ENCODE results near the gene KLHL1. TPM values are rescaled to one million over a fixed set of nuclear protein-coding genes. Genes with fewer than 3 reads are reported as not detected.

The KLHL1 gene
- total RNA-seq, 5 donors from 2014 or later (not counting 1 experiment from before 2014, with no cell fraction given): not detected

- 87% methylated on average over 8 of the region's 11 CpGs for WGBS (ENCODE audit: insufficient coverage)
- Histone ChIP-seq H3K4me3 (ENCODE audit: control insufficient read depth in 1 of 2, extremely low read depth in 1 of 2, low read length in 1 of 2) (no peak overlapping the region), H3K27ac (ENCODE audit: low read length) (no peak overlapping the region), H3K4me1 (ENCODE audit: control insufficient read depth in 1 of 2, extremely low read depth in 1 of 2, insufficient read depth in 2 of 2, low read length in 2 of 2) (no peaks in the 10 kb centered on the region), H3K9me3 (no peaks in the 10 kb centered on the region), H3K36me3 (ENCODE audit: control insufficient read depth in 2 of 2, extremely low read depth in 1 of 2, insufficient read depth in 1 of 2, low read length in 1 of 2) (no peaks in the 10 kb centered on the region), H3K27me3 (replicated peaks in 1 of 2; ENCODE audit: control insufficient read depth in 2 of 2, extremely low read depth in 1 of 2, insufficient read depth in 2 of 2, low read length in 1 of 2) (no peaks in the 10 kb centered on the region)
- Mint-ChIP-seq H3K27ac (no peak overlapping the region), H3K4me3 (no peak overlapping the region), H3K36me3 (no peaks in the 10 kb centered on the region), H3K4me1 (no peaks in the 10 kb centered on the region), H3K27me3 (no peaks in the 10 kb centered on the region), H3K9me3 (peaks cover 10 to 15% (median 11%) of the 10 kb centered on the region in 3 donors)
- ATAC-seq (replicated peaks in 1 of 4) (no peak), DNase-seq (no peak)
- CTCF ChIA-PET: no interaction called here
- POLR2A ChIA-PET: no interaction called here
Measured at GRCh38 chr13:69737129-69737935, 370.9 kb downstream of the KLHL1 start.

GRCh38 chr13:69721631-69722030 lies 386.6 kb downstream of the KLHL1 start:
- Mint-ChIP-seq H3K27me3 (no peaks in the 10 kb centered on the region), H3K36me3 (no peaks in the 10 kb centered on the region), H3K27ac (no peak overlapping the region), H3K4me1 (no peaks in the 10 kb centered on the region), H3K4me3 (no peak overlapping the region), H3K9me3 (peaks cover 5 to 25% (median 15%) of the 10 kb centered on the region in 3 donors)
- ChIA-PET POLR2A (interaction anchor here in 1 of 2 donors (0.6 kb wide), 1 partner anchor 36 kb away, joined by 5 read pairs; no protein-coding TSS in a partner anchor), CTCF (no interaction called here)
- no peak for ATAC-seq (replicated peaks in 1 of 4)
- no CpG with 5 or more reads among the region's 1 CpG for WGBS (ENCODE audit: insufficient coverage)
- Histone ChIP-seq H3K27me3 (replicated peaks in 1 of 2; ENCODE audit: control insufficient read depth in 2 of 2, extremely low read depth in 1 of 2, insufficient read depth in 2 of 2, low read length in 1 of 2) (no peaks in the 10 kb centered on the region), H3K9me3 (peaks cover 3% of the 10 kb centered on the region), H3K27ac (ENCODE audit: low read length) (no peak overlapping the region), H3K4me1 (ENCODE audit: control insufficient read depth in 1 of 2, extremely low read depth in 1 of 2, insufficient read depth in 2 of 2, low read length in 2 of 2) (no peaks in the 10 kb centered on the region), H3K4me3 (ENCODE audit: control insufficient read depth in 1 of 2, extremely low read depth in 1 of 2, low read length in 1 of 2) (no peak overlapping the region), H3K36me3 (ENCODE audit: control insufficient read depth in 2 of 2, extremely low read depth in 1 of 2, insufficient read depth in 1 of 2, low read length in 1 of 2) (no peaks in the 10 kb centered on the region)
- DNase-seq: no peak

- no peak overlapping the region for H3K4me3 ChIP-seq (ENCODE audit: control insufficient read depth in 1 of 2, extremely low read depth in 1 of 2, low read length in 1 of 2)
- ATAC-seq (replicated peaks in 1 of 4) (no peak), DNase-seq (no peak)
- H3K27ac ChIP-seq (ENCODE audit: low read length): no peak overlapping the region
- no peaks in the 10 kb centered on the region for H3K36me3 ChIP-seq (ENCODE audit: control insufficient read depth in 2 of 2, extremely low read depth in 1 of 2, insufficient read depth in 1 of 2, low read length in 1 of 2)
- Mint-ChIP-seq H3K27me3 (no peaks in the 10 kb centered on the region), H3K27ac (no peak overlapping the region), H3K9me3 (peaks cover 5 to 24% (median 14%) of the 10 kb centered on the region in 3 donors), H3K36me3 (no peaks in the 10 kb centered on the region), H3K4me1 (no peaks in the 10 kb centered on the region), H3K4me3 (no peak overlapping the region)
- ChIA-PET CTCF (no interaction called here), POLR2A (no interaction called here)
- H3K27me3 ChIP-seq (replicated peaks in 1 of 2; ENCODE audit: control insufficient read depth in 2 of 2, extremely low read depth in 1 of 2, insufficient read depth in 2 of 2, low read length in 1 of 2): no peaks in the 10 kb centered on the region
- H3K9me3 ChIP-seq: no peaks in the 10 kb centered on the region
- no peaks in the 10 kb centered on the region for H3K4me1 ChIP-seq (ENCODE audit: control insufficient read depth in 1 of 2, extremely low read depth in 1 of 2, insufficient read depth in 2 of 2, low read length in 2 of 2)
Measured at GRCh38 chr13:69720278-69720983, 387.8 kb downstream of the KLHL1 start.

- no peaks in the 10 kb centered on the region for H3K9me3 ChIP-seq
- Mint-ChIP-seq H3K9me3 (peaks cover 0 to 13% (median 5%) of the 10 kb centered on the region in 3 donors), H3K4me1 (no peaks in the 10 kb centered on the region), H3K4me3 (no peak overlapping the region), H3K36me3 (no peaks in the 10 kb centered on the region), H3K27ac (no peak overlapping the region), H3K27me3 (no peaks in the 10 kb centered on the region)
- no peaks in the 10 kb centered on the region for H3K36me3 ChIP-seq (ENCODE audit: control insufficient read depth in 2 of 2, extremely low read depth in 1 of 2, insufficient read depth in 1 of 2, low read length in 1 of 2)
- H3K27ac ChIP-seq (ENCODE audit: low read length): no peak overlapping the region
- no peak overlapping the region for H3K4me3 ChIP-seq (ENCODE audit: control insufficient read depth in 1 of 2, extremely low read depth in 1 of 2, low read length in 1 of 2)
- no peaks in the 10 kb centered on the region for H3K4me1 ChIP-seq (ENCODE audit: control insufficient read depth in 1 of 2, extremely low read depth in 1 of 2, insufficient read depth in 2 of 2, low read length in 2 of 2)
- CTCF ChIA-PET: no interaction called here
- no peak for DNase-seq
- no peaks in the 10 kb centered on the region for H3K27me3 ChIP-seq (replicated peaks in 1 of 2; ENCODE audit: control insufficient read depth in 2 of 2, extremely low read depth in 1 of 2, insufficient read depth in 2 of 2, low read length in 1 of 2)
- ATAC-seq (replicated peaks in 1 of 4): no peak
- POLR2A ChIA-PET: no interaction called here
Measured at GRCh38 chr13:69706807-69707206, 401.4 kb downstream of the KLHL1 start.

GRCh38 chr13:69704311-69704710 lies 403.9 kb downstream of the KLHL1 start:
- H3K9me3 Mint-ChIP-seq: peaks cover 5 to 12% (median 8%) of the 10 kb centered on the region in 3 donors
- no peak for ATAC-seq (replicated peaks in 1 of 4)

GRCh38 chr13:69690999-69691398 lies 417.3 kb downstream of the KLHL1 start:
- CTCF ChIA-PET: no interaction called here
- H3K9me3 ChIP-seq: no peaks in the 10 kb centered on the region
- no peaks in the 10 kb centered on the region for H3K27me3 Mint-ChIP-seq
- H3K4me3 ChIP-seq (ENCODE audit: control insufficient read depth in 1 of 2, extremely low read depth in 1 of 2, low read length in 1 of 2): no peak overlapping the region
- H3K4me1 ChIP-seq (ENCODE audit: control insufficient read depth in 1 of 2, extremely low read depth in 1 of 2, insufficient read depth in 2 of 2, low read length in 2 of 2): no peaks in the 10 kb centered on the region
- no peaks in the 10 kb centered on the region for H3K36me3 ChIP-seq (ENCODE audit: control insufficient read depth in 2 of 2, extremely low read depth in 1 of 2, insufficient read depth in 1 of 2, low read length in 1 of 2)
- H3K27me3 ChIP-seq (replicated peaks in 1 of 2; ENCODE audit: control insufficient read depth in 2 of 2, extremely low read depth in 1 of 2, insufficient read depth in 2 of 2, low read length in 1 of 2): no peaks in the 10 kb centered on the region
- H3K4me3 Mint-ChIP-seq: no peak overlapping the region
- no peak for DNase-seq
- no peak overlapping the region for H3K27ac Mint-ChIP-seq
- ATAC-seq (replicated peaks in 1 of 4): no peak
- no CpG with 5 or more reads among the region's 3 CpGs for WGBS (ENCODE audit: insufficient coverage)
- POLR2A ChIA-PET: no interaction called here
- H3K9me3 Mint-ChIP-seq: peaks cover 0 to 5% (median 4%) of the 10 kb centered on the region in 3 donors
- H3K27ac ChIP-seq (ENCODE audit: low read length): no peak overlapping the region
- no peaks in the 10 kb centered on the region for H3K36me3 Mint-ChIP-seq
- no peaks in the 10 kb centered on the region for H3K4me1 Mint-ChIP-seq

More at GRCh38 chr13:69704311-69704710, 403.9 kb downstream of the KLHL1 start:
- Mint-ChIP-seq H3K27ac (no peak overlapping the region), H3K4me3 (no peak overlapping the region), H3K4me1 (no peaks in the 10 kb centered on the region), H3K36me3 (no peaks in the 10 kb centered on the region), H3K27me3 (no peaks in the 10 kb centered on the region)
- H3K27ac ChIP-seq (ENCODE audit: low read length): no peak overlapping the region
- no peaks in the 10 kb centered on the region for H3K9me3 ChIP-seq
- H3K36me3 ChIP-seq (ENCODE audit: control insufficient read depth in 2 of 2, extremely low read depth in 1 of 2, insufficient read depth in 1 of 2, low read length in 1 of 2): no peaks in the 10 kb centered on the region
- ChIA-PET POLR2A (no interaction called here), CTCF (no interaction called here)
- WGBS (ENCODE audit: insufficient coverage): 75% methylated on average over 1 of the region's 1 CpG
- no peaks in the 10 kb centered on the region for H3K4me1 ChIP-seq (ENCODE audit: control insufficient read depth in 1 of 2, extremely low read depth in 1 of 2, insufficient read depth in 2 of 2, low read length in 2 of 2)
- no peak overlapping the region for H3K4me3 ChIP-seq (ENCODE audit: control insufficient read depth in 1 of 2, extremely low read depth in 1 of 2, low read length in 1 of 2)
- no peak for DNase-seq
- H3K27me3 ChIP-seq (replicated peaks in 1 of 2; ENCODE audit: control insufficient read depth in 2 of 2, extremely low read depth in 1 of 2, insufficient read depth in 2 of 2, low read length in 1 of 2): no peaks in the 10 kb centered on the region
